ENCODE results near the gene GALNT4.

- TF ChIP-seq HDAC2 (IDR thresholded peaks at IDR 0.05) (no peak), TAF1 (IDR thresholded peaks at IDR 0.05; ENCODE audit: borderline replicate concordance, low read depth, low read length) (no peak)
Observed at GRCh38 chr12:89506050-89506449, 18.5 kb downstream of the GALNT4 start.
